HepG2 (cell line): Measurements from ENCODE around the gene KHK. TPM values are rescaled to one million over a fixed set of nuclear protein-coding genes. Genes with fewer than 3 reads are reported as not detected.

Experiments used
- CEBPB ChIP-seq: IDR thresholded peaks from 2 replicates; pipeline ENCODE4 v1.6.1; 2011; ENCODE audit warnings: low read depth, low read length, improper control_type of control experiment, borderline replicate concordance
- HMGXB4 ChIP-seq, 2 experiments: sonication (generic) in 1 of 2; formaldehyde crosslinking in 1 of 2; IDR thresholded peaks; 2 replicates each; pipeline versions ENCODE4 v1.4.0 to v1.6.1; 2018 to 2020; ENCODE audit warnings: missing genetic modification reagents in 2 of 2, borderline replicate concordance in 1 of 2, low read depth in 1 of 2, mild to moderate bottlenecking in 1 of 2, missing biosample characterization in 1 of 2
- POGZ ChIP-seq: sonication (generic); formaldehyde crosslinking; IDR thresholded peaks from 2 replicates; pipeline ENCODE4 v1.4.0; 2020; ENCODE audit warnings: mild to moderate bottlenecking, missing genetic modification reagents
- RBM22 ChIP-seq: fragments of 200-400 bp; formaldehyde crosslinking; optimal IDR thresholded peaks from 2 replicates; pipeline ENCODE3; 2017; ENCODE audit warnings: mild to moderate bottlenecking, low read length, moderate library complexity
- SMAD1 ChIP-seq: sonication (generic); formaldehyde crosslinking; IDR thresholded peaks from 2 replicates; pipeline ENCODE4 v1.4.0; 2020; ENCODE audit warnings: missing genetic modification reagents, low read depth, mild to moderate bottlenecking, borderline replicate concordance
- ZBTB2 ChIP-seq: sonication (generic); formaldehyde crosslinking; IDR thresholded peaks from 2 replicates; pipeline ENCODE4 v1.8.0; 2022; ENCODE audit warnings: low read depth, missing genetic modification reagents
- ZMYM4 ChIP-seq: sonication (generic); formaldehyde crosslinking; IDR thresholded peaks from 2 replicates; pipeline ENCODE4 v1.8.1; 2023; ENCODE audit warnings: mild to moderate bottlenecking, missing genetic modification reagents
- ZNF839 ChIP-seq: sonication (generic); formaldehyde crosslinking; IDR thresholded peaks from 2 replicates; pipeline ENCODE4 v1.4.0; 2020; ENCODE audit warnings: missing genetic modification reagents, mild to moderate bottlenecking, borderline replicate concordance
- polyA plus RNA-seq, 8 experiments: library from polyadenylated mRNA; depleted of rRNA in 3 of 8; stranded (reverse) in 7 of 8; unstranded in 1 of 8; fragments of >200 nt; fragmentation: Illumina TruSeq in 4 of 8; extraction: Trizol in 4 of 8; gene quantifications; 2 replicates each; pipeline versions ENCODE4 v1.2.1 to v1.2.3, GENCODE V29; 2011 to 2016; ENCODE audit warnings: low read depth in 4 of 8, missing spikeins in 1 of 8, mixed read lengths in 1 of 8; ENCODE audit not compliant: insufficient read depth in 1 of 8
- total RNA-seq, 5 experiments: library from RNA; depleted of rRNA; stranded (reverse); fragments of >200 nt; fragmentation: Illumina TruSeq; extraction: Trizol; gene quantifications; 2 replicates each; pipeline ENCODE4 v1.2.3, GENCODE V29; 2016; ENCODE audit warnings: low read depth in 1 of 5
- TF ChIP-seq, protein P1 (sequence below): sonication (generic); formaldehyde crosslinking; IDR thresholded peaks from 2 replicates; pipeline ENCODE4 v1.4.0; 2020; ENCODE audit warnings: missing genetic modification reagents
- TF ChIP-seq, protein P2 (sequence below): sonication (generic); formaldehyde crosslinking; IDR thresholded peaks from 2 replicates; pipeline ENCODE4 v1.9.0; 2021; ENCODE audit warnings: mild to moderate bottlenecking, missing genetic modification reagents

KHK gene
- total and polyA plus RNA-seq, 2 of the 13 experiments (the other 11 are each of a cell fraction or from before 2014, with no cell fraction given): 40.9 to 99.2 TPM

GRCh38 chr2:27071277-27071989 lies 15.1 kb upstream of the KHK start, which contains the start of gene OST4 (continued):
- TF ChIP-seq, protein P1, sequence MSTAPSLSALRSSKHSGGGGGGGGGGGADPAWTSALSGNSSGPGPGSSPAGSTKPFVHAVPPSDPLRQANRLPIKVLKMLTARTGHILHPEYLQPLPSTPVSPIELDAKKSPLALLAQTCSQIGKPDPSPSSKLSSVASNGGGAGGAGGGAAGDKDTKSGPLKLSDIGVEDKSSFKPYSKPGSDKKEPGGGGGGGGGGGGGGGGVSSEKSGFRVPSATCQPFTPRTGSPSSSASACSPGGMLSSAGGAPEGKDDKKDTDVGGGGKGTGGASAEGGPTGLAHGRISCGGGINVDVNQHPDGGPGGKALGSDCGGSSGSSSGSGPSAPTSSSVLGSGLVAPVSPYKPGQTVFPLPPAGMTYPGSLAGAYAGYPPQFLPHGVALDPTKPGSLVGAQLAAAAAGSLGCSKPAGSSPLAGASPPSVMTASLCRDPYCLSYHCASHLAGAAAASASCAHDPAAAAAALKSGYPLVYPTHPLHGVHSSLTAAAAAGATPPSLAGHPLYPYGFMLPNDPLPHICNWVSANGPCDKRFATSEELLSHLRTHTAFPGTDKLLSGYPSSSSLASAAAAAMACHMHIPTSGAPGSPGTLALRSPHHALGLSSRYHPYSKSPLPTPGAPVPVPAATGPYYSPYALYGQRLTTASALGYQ (CRISPR knock-in tag): no peak
- peak; percentile 61 to 86; a peak in 3 of 4 replicates for TF ChIP-seq HMGXB4 (CRISPR knock-in tag; IDR thresholded peaks at IDR 0.05; ENCODE audit: borderline replicate concordance in 1 of 2, low read depth in 1 of 2)
- 0 out of 2 replicates have a peak, but pooled peaks have one; percentile 21 for TF ChIP-seq SMAD1
- TF ChIP-seq, protein P2, sequence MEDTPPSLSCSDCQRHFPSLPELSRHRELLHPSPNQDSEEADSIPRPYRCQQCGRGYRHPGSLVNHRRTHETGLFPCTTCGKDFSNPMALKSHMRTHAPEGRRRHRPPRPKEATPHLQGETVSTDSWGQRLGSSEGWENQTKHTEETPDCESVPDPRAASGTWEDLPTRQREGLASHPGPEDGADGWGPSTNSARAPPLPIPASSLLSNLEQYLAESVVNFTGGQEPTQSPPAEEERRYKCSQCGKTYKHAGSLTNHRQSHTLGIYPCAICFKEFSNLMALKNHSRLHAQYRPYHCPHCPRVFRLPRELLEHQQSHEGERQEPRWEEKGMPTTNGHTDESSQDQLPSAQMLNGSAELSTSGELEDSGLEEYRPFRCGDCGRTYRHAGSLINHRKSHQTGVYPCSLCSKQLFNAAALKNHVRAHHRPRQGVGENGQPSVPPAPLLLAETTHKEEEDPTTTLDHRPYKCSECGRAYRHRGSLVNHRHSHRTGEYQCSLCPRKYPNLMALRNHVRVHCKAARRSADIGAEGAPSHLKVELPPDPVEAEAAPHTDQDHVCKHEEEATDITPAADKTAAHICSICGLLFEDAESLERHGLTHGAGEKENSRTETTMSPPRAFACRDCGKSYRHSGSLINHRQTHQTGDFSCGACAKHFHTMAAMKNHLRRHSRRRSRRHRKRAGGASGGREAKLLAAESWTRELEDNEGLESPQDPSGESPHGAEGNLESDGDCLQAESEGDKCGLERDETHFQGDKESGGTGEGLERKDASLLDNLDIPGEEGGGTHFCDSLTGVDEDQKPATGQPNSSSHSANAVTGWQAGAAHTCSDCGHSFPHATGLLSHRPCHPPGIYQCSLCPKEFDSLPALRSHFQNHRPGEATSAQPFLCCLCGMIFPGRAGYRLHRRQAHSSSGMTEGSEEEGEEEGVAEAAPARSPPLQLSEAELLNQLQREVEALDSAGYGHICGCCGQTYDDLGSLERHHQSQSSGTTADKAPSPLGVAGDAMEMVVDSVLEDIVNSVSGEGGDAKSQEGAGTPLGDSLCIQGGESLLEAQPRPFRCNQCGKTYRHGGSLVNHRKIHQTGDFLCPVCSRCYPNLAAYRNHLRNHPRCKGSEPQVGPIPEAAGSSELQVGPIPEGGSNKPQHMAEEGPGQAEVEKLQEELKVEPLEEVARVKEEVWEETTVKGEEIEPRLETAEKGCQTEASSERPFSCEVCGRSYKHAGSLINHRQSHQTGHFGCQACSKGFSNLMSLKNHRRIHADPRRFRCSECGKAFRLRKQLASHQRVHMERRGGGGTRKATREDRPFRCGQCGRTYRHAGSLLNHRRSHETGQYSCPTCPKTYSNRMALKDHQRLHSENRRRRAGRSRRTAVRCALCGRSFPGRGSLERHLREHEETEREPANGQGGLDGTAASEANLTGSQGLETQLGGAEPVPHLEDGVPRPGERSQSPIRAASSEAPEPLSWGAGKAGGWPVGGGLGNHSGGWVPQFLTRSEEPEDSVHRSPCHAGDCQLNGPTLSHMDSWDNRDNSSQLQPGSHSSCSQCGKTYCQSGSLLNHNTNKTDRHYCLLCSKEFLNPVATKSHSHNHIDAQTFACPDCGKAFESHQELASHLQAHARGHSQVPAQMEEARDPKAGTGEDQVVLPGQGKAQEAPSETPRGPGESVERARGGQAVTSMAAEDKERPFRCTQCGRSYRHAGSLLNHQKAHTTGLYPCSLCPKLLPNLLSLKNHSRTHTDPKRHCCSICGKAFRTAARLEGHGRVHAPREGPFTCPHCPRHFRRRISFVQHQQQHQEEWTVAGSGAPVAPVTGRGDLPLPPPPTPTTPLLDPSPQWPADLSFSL: no peak
- no peak for TF ChIP-seq CEBPB
- TF ChIP-seq ZMYM4 (CRISPR knock-in tag): peak; percentile 51; the same call in 1 of the 2 replicates
- TF ChIP-seq ZNF839 (CRISPR knock-in tag): no peak
- no peak for TF ChIP-seq RBM22
- peak; percentile 90 for TF ChIP-seq ZBTB2 (CRISPR knock-in tag)
- TF ChIP-seq POGZ (CRISPR knock-in tag): peak; percentile 64
